Chondrocyte (in vitro differentiated cells): ENCODE results near the gene GLI2. TPM values are rescaled to one million over a fixed set of nuclear protein-coding genes. Genes with fewer than 3 reads are reported as not detected.

Source experiments
- DNase-seq: peaks from one replicate; pipeline ENCODE4 v3.0.0; 2021; ENCODE audit warnings: mixed read lengths, low spot score
- H3K27ac Mint-ChIP-seq: one replicate; pipeline ENCODE4 v1.8.0; 2021; ENCODE audit warnings: mild to moderate bottlenecking, moderate library complexity, mixed read lengths; ENCODE audit not compliant: unreplicated experiment
- H3K27me3 Mint-ChIP-seq: 2 replicates; pipeline ENCODE4 v1.8.0; 2021; ENCODE audit warnings: low read depth, mixed read lengths
- H3K36me3 Mint-ChIP-seq: 2 replicates; pipeline ENCODE4 v1.8.0; 2021; ENCODE audit warnings: low read depth, mixed read lengths
- H3K4me1 Mint-ChIP-seq: 2 replicates; pipeline ENCODE4 v1.8.0; 2021; ENCODE audit warnings: low read depth, mild to moderate bottlenecking, mixed read lengths
- H3K4me3 Mint-ChIP-seq: one replicate; pipeline ENCODE4 v1.8.0; 2021; ENCODE audit warnings: mild to moderate bottlenecking, moderate library complexity, mixed read lengths; ENCODE audit not compliant: unreplicated experiment
- H3K9me3 Mint-ChIP-seq: 2 replicates; pipeline ENCODE4 v1.8.0; 2021; ENCODE audit warnings: low read depth, mixed read lengths
- total RNA-seq: library from RNA; stranded (reverse); gene quantifications from 3 replicates; pipeline ENCODE4 v1.2.1, GENCODE V29; 2021
- TF ChIP-seq, protein P1 (sequence below): fragments of 200-600 bp; sonication (generic); IDR thresholded peaks from 2 replicates; pipeline ENCODE4 v1.5.0; 2021; ENCODE audit warnings: antibody characterized with exemption, mild to moderate bottlenecking, moderate library complexity

Gene GLI2
- total RNA-seq, 1 donor from 2014 or later = 36.0 TPM

DNA sequence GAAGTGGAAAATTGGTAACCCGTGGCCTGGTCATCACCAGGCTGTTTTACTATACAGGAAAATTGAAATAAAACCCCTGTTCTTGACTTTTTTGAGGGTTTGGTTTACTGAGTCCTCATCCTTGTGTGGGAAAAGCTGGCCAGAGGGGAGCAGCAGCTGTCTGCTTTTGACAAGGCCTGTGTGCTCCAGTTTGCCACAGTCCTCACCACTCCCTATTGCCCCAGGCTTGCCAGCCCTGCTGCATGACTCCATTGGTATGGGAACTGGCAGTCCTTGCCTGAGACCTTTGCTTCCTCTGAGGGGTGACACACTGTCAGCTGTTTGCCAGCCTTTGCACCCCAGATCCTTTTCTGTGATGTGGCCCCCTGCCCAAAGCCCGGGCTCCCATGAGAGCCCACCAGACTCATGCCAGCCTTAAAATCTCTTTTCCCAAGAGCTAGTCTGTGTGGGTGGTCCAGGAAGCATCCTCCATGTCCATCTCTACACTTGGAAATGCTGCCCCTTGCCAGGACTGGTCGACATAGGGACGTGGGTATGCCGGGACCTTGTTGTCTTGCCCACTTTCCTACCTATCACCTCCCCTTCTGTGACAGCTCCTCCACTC, 39.0 kb downstream of the GLI2 start:
- no peak overlapping the region for H3K4me3 Mint-ChIP-seq
- H3K27ac Mint-ChIP-seq = no peak overlapping the region
- DNase-seq = peak; percentile 41
- TF ChIP-seq, protein P1, sequence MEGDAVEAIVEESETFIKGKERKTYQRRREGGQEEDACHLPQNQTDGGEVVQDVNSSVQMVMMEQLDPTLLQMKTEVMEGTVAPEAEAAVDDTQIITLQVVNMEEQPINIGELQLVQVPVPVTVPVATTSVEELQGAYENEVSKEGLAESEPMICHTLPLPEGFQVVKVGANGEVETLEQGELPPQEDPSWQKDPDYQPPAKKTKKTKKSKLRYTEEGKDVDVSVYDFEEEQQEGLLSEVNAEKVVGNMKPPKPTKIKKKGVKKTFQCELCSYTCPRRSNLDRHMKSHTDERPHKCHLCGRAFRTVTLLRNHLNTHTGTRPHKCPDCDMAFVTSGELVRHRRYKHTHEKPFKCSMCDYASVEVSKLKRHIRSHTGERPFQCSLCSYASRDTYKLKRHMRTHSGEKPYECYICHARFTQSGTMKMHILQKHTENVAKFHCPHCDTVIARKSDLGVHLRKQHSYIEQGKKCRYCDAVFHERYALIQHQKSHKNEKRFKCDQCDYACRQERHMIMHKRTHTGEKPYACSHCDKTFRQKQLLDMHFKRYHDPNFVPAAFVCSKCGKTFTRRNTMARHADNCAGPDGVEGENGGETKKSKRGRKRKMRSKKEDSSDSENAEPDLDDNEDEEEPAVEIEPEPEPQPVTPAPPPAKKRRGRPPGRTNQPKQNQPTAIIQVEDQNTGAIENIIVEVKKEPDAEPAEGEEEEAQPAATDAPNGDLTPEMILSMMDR = peak; percentile 16
- no peaks in the 10 kb centered on the region for H3K9me3 Mint-ChIP-seq
- no peaks in the 10 kb centered on the region for H3K36me3 Mint-ChIP-seq
- no peaks in the 10 kb centered on the region for H3K27me3 Mint-ChIP-seq
- peaks cover 35% of the 10 kb centered on the region for H3K4me1 Mint-ChIP-seq

DNA sequence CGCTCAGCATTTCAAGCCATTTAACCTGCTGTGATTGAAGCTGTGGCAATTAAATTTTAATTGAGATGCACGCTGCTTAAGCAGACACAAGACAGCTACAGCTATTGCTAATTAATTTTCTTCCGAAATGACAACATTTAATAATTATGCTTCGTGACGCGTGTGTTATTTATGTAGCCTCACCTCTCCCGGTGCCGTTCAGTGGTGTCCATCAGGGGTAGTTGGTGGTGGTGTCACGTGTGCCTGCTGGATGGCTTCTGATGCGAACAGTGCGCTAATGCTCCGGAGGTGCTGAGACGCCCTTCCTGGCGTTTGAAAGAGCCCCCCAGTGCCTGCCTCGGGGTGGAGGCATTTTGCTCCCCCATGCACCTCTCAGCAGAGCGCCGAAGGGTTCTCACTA, 39.5 kb downstream of the GLI2 start:
- TF ChIP-seq, protein P1 = no peak
- peak; percentile 59 for DNase-seq
- Mint-ChIP-seq H3K27me3 (no peaks in the 10 kb centered on the region), H3K27ac (no peak overlapping the region), H3K9me3 (no peaks in the 10 kb centered on the region), H3K4me1 (peaks cover 33% of the 10 kb centered on the region), H3K4me3 (no peak overlapping the region), H3K36me3 (no peaks in the 10 kb centered on the region)

DNA sequence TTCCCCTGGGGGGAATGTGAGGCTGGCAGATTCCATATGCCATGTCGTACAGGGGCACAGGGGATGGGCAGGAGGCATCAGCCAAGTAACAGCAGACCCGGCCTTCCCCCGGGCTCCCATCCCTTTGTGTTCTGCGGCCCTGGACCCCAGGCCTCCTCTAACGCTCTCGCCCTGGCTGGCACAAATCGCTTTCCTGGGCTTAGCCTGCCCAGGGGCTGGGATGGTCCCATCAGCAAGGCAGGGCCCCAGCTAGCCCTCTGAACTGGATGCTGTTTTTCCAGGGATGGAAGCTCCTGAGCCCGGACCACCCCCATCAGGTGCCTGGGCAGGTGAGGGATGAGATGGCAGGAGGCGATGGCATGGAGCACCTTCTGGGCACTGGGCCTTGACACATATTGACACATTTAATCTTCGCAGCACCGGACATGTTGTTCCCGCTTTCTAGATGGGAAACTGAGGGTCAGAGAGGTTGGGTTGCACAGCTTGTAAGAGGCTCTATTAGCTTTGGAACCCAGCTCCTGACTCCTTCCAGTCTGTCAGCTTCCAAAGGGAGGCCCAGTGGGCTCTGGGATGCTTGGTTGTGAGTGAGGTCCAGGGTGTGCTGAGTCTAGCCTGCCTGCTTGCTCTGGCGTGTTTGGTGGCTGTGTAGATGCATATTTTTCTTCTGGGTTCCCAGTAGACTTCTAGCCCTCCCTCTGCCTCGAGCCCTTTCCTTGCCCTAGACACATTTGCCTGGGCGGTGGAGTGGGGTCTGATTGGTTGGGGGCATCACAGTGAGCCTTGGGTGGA, 40.3 kb downstream of the GLI2 start:
- TF ChIP-seq, protein P1 = no peak
- DNase-seq = peak; percentile 71
- Mint-ChIP-seq H3K4me3 (no peak overlapping the region), H3K27ac (no peak overlapping the region), H3K36me3 (no peaks in the 10 kb centered on the region), H3K4me1 (peaks cover 25% of the 10 kb centered on the region), H3K27me3 (no peaks in the 10 kb centered on the region), H3K9me3 (no peaks in the 10 kb centered on the region)

DNA sequence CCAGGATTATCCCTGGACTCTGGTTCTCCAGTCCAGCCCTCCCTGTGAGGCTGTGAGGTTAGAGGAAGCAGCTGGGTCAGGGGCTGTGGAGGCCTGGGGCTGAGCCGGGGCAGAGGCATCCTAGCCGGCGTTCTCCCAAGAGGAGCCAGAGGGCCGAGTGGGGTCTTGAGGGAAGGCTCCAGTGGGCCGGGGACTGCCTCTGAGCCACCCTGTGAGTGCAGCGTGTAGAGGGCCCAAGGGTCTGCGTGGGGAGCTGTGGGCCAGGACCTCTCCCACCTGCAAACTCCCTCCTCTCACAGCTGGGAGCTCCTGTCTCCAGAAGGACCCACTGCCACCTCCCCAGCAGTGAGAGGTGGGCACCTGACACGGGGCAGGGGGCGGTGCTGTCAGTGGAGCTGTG, 41.0 kb downstream of the GLI2 start:
- no peak overlapping the region for H3K4me3 Mint-ChIP-seq
- TF ChIP-seq, protein P1 = no peak
- peak; percentile 79 for DNase-seq
- no peaks in the 10 kb centered on the region for H3K27me3 Mint-ChIP-seq
- H3K9me3 Mint-ChIP-seq = no peaks in the 10 kb centered on the region
- peaks cover 18% of the 10 kb centered on the region for H3K4me1 Mint-ChIP-seq
- H3K36me3 Mint-ChIP-seq = no peaks in the 10 kb centered on the region
- no peak overlapping the region for H3K27ac Mint-ChIP-seq

DNA sequence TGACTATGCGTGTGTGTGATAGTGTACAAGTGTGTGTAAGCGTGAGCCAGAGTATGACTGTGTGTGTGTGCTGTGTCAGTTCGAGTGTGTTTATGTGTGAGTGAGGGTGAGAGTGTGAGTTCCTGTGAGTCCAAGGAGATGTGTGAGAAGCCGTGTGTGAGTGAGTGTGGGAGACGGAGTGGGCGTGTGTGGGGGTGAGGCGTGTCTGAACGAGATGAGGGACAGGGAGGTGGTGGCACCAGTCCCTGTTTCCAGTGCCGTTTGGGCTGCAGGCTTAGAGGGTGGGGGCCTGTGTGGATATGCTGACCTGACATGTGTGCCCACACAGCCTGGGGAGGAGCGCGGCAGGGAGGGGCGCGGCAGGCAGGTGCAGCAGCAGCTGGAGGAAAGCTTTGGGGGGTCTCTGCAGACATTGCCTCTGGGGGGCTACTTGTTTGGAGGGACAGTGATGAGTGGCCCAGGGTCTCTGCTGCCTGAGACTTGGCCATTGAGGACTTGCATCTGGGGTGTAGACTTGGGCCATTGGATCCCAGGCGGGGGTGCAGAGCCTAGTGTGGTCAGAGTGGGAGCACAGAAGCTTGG, 41.6 kb downstream of the GLI2 start:
- H3K4me3 Mint-ChIP-seq = no peak overlapping the region
- no peaks in the 10 kb centered on the region for H3K36me3 Mint-ChIP-seq
- H3K27me3 Mint-ChIP-seq = no peaks in the 10 kb centered on the region
- H3K27ac Mint-ChIP-seq = no peak overlapping the region
- peak; percentile 76 for DNase-seq
- TF ChIP-seq, protein P1 = no peak
- peaks cover 12% of the 10 kb centered on the region for H3K4me1 Mint-ChIP-seq
- no peaks in the 10 kb centered on the region for H3K9me3 Mint-ChIP-seq
